Measurements from ENCODE around the gene NLGN4Y.
"Not testable (repeated sequence)": the region's sequence is repeated elsewhere in the genome, so short reads cannot be mapped to it uniquely, and the experiment has no call there.

The NLGN4Y gene

DNA sequence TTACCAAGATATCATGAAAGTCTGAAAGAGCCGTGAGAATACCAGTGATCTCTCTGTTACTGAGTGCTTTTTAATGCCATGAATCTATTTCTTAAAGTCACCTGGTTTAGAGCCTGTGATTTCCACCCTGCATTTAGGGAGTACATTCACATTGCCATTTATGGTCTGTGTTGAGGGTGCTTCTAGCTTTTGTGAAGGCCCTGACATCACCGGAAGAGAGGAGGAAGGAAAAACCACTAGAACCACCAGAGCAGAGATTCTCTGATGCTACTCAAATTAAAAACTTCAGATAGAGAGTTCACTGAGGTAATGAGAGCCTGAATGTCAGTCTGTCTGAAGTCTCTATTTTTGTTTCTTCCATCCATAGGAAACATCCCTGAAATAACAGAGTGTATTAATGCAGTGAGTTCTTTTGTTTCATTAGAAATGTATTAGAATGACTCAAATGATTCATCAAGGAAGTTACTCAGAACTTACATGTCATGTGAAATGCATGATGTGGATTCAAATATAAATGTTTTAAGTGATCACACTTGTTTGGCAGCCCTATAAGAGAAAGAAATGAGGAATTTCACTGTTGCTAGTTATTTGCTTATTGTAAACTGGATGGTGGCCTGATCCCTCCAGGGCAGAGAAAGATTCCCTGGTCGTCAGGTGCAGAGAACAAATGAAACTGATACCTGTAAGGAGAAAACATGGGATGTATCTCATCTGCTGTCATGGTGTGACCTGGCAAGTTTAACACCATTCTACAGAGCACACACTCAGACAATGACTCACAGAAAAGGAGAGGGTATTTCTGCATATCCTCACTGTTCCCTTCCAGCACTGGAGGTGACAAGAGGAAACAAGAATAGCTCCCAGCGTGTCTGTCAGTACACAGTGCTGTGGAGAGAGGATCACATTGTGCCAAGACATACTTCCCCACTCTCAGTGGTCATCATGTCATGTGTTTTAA, 310.1 kb downstream of the NLGN4Y start:
- no peak for DNase-seq (ENCODE audit: low read depth, low spot score)

DNA sequence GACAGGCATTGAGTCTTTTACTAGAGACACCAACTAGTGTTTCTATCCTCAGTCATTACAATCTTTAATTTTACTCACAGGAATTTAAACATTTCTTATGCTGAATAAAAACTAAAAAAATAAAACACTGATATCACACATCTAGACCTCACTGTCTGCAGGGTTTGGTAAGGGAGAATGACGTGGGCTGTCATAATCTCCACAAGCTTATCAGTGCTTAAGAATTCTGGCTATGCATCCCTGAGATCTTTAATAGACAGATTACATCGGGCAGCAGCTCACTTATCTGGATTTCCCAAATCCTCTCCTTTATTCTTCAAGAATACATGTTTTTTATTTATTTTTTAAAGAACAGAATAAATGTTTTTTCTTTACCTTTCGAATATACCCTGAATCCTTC, 313.1 kb downstream of the NLGN4Y start:
- no peak for DNase-seq (ENCODE audit: low read depth, low spot score)

DNA sequence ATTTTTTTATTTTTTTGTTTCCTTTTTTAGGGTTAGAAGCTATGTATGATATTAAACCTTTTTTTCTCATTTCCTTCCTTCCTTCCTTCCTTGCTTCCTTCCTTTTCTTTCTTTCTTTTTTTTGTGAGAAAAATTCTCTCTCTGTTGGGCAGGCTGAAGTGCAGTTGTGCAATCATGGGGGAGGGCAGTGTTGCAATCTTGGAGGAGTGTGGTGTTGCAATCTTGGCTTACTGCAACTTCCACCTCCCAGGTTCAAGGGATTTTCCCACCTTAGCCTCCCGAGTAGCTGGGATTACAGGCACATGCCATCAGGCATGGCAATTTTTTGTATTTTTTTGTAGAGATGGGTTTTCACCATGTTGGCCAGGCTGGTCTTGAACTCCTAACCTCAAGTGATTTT, 326.4 kb downstream of the NLGN4Y start:
- DNase-seq (ENCODE audit: low read depth, low spot score): no peak

DNA sequence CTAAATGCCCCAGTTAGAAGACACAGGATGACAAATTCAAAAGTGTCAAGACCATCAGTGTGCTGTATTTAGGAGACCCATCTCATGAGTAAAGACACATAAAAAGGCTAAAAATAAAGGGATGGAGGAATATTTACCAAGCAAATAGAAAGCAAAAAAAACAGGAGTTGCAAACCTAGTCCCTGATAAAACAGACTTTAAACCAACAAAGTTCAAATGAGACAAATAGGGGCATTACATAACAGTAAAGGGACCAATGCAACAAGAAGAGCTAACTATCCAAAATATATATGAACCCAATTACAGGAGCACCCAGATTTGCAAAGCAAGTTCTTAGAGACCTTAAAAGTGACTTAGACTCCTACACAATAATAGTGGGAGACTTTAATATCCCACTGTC, 336.1 kb downstream of the NLGN4Y start:
- no peak for DNase-seq (ENCODE audit: low read depth, low spot score)

DNA sequence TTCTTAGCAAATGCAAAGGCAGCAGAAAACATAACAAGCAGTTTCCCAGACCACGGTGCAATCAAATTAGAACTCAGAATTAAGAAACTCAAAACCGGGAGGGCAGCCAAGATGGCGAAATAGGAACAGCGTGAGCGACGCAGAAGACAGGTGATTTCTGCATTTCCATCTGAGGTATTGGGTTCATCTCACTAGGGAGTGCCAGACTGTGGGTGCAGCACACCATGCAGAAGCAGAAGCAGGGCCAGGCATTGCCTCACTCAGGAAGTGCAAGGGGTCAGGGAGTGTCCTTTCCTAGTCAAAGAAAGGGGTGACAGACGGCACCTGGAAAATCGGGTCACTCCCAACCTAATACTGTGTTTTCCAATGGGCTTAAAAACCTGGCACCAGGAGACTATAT, 336.7 kb downstream of the NLGN4Y start:
- DNase-seq (ENCODE audit: low read depth, low spot score): not testable (repeated sequence)

DNA sequence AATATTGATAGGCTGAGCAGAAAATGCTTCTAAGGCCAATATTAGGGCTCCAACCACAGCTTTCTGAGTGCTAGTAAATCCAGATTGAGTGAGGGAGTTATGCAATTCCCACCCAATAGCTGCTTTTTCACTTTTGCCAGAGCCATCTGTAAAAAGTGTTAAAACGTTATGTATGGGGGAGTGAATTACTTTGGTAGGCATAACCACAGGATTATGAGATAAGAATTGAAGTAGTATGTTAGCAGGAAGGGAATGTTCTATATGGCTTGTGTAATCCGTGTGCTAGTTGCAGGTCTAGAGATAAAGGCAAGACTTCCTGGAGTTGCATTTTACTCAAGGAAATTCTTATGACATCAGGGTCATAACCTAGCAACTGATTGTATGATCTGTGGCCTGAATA, 347.6 kb downstream of the NLGN4Y start:
- no peak for DNase-seq (ENCODE audit: low read depth, low spot score)
